Spleen (tissue), 7 donors: Measurements from ENCODE around the gene LRRC3.

ENCODE experiments used
- POLR2AphosphoS5 ChIP-seq, 3 donors: sonication (generic); formaldehyde crosslinking; IDR thresholded peaks; one replicate each; pipeline ENCODE4 v1.5.1; 2017; ENCODE audit warnings: antibody characterized with exemption in 3 of 3
- TF ChIP-seq, protein P1 (sequence below), 11 experiments: fragments of 200-600 bp in 7 of 11; fragments of 450-650 bp in 4 of 11; sonication (generic) in 4 of 11; IDR thresholded peaks in 8 of 11; conservative IDR thresholded peaks in 3 of 11; 1 replicate in 7 of 11; 2 replicates in 4 of 11; pipeline versions ENCODE4 v1.4.0 to v1.8.0; 2016 to 2021; ENCODE audit warnings: antibody characterized with exemption in 11 of 11, inconsistent platforms in 4 of 11, mild to moderate bottlenecking in 1 of 11
- donor health status: DM: no; HTN: no; CAD: no; lungs with moderate emphysema.
- donor health status: DM: no; HTN: no; CAD: no.
- donor health status: DM: no; HTN: no; CAD: no.

DNA sequence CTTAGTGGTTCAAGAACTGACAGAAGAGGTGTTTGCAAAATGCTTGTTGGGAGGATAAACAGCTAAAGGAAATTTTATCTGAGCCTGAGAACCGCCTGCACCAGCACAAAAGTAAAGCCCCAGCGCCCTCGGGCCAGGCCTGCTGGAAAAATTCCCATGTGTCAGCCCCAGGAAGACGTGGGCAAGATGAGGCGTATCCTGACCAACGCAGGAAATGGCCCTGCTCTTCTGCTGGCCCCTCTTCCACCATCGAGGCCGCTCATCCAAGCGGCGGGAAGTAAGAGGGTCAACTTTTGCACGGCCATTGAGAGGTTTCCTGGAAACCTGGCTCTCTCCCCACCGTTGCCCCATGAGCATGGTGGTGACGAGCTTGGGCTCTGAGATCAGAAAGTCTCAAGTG is 39.6 kb downstream of the LRRC3 start:
- TF ChIP-seq, protein P1, sequence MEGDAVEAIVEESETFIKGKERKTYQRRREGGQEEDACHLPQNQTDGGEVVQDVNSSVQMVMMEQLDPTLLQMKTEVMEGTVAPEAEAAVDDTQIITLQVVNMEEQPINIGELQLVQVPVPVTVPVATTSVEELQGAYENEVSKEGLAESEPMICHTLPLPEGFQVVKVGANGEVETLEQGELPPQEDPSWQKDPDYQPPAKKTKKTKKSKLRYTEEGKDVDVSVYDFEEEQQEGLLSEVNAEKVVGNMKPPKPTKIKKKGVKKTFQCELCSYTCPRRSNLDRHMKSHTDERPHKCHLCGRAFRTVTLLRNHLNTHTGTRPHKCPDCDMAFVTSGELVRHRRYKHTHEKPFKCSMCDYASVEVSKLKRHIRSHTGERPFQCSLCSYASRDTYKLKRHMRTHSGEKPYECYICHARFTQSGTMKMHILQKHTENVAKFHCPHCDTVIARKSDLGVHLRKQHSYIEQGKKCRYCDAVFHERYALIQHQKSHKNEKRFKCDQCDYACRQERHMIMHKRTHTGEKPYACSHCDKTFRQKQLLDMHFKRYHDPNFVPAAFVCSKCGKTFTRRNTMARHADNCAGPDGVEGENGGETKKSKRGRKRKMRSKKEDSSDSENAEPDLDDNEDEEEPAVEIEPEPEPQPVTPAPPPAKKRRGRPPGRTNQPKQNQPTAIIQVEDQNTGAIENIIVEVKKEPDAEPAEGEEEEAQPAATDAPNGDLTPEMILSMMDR (IDR thresholded peaks at IDR 0.05 in 8 of 11, conservative IDR thresholded peaks at IDR 0.05 in 3 of 11): no peak
- TF ChIP-seq POLR2AphosphoS5 (IDR thresholded peaks at IDR 0.05): peak; percentile 21 to 65 (median 29)
